Right atrium auricular region (tissue), 2 donors: ENCODE results near the gene RTN4RL1. TPM values are rescaled to one million over a fixed set of nuclear protein-coding genes. Genes with fewer than 3 reads are reported as not detected.

ENCODE experiments used
- DNase-seq: peaks from one replicate; pipeline ENCODE4 v3.0.0-alpha.2; 2019; ENCODE audit warnings: low spot score
- H3K27ac ChIP-seq, 2 donors: fragments of 200-600 bp; sonication (generic); 1 replicate in 1 of 2; 2 replicates in 1 of 2; pipeline ENCODE4 v1.5.1; 2016 to 2019
- H3K27me3 ChIP-seq, 2 donors: fragments of 200-600 bp; sonication (generic); one replicate each; pipeline versions ENCODE4 v1.5.1 to v1.6.0; 2017 to 2019
- H3K36me3 ChIP-seq: fragments of 200-600 bp; sonication (generic); one replicate; pipeline ENCODE4 v1.5.1; 2016
- H3K4me1 ChIP-seq, 2 donors: fragments of 200-600 bp; sonication (generic); one replicate each; pipeline versions ENCODE4 v1.5.1 to v1.6.0; 2017 to 2019
- H3K4me3 ChIP-seq, 2 donors: fragments of 200-600 bp; sonication (generic); 1 replicate in 1 of 2; 2 replicates in 1 of 2; pipeline ENCODE4 v1.5.1; 2017 to 2019; ENCODE audit warnings: mild to moderate bottlenecking in 1 of 2, moderate library complexity in 1 of 2
- H3K9me3 ChIP-seq, 2 donors: fragments of 200-600 bp; sonication (generic); one replicate each; pipeline ENCODE4 v1.5.1; 2019
- CTCF ChIP-seq, 2 donors: fragments of 200-600 bp; sonication (generic); IDR thresholded peaks; one replicate each; pipeline ENCODE4 v1.5.1; 2019; ENCODE audit warnings: antibody characterized with exemption in 2 of 2
- total RNA-seq, 2 donors: library from RNA; depleted of rRNA; stranded (reverse); fragments of >200 nt; gene quantifications; one replicate each; pipeline ENCODE4 v1.1.0, GENCODE V29; 2016

The RTN4RL1 gene
- total RNA-seq, 2 donors from 2014 or later: 1.8 to 5.0 TPM

DNA sequence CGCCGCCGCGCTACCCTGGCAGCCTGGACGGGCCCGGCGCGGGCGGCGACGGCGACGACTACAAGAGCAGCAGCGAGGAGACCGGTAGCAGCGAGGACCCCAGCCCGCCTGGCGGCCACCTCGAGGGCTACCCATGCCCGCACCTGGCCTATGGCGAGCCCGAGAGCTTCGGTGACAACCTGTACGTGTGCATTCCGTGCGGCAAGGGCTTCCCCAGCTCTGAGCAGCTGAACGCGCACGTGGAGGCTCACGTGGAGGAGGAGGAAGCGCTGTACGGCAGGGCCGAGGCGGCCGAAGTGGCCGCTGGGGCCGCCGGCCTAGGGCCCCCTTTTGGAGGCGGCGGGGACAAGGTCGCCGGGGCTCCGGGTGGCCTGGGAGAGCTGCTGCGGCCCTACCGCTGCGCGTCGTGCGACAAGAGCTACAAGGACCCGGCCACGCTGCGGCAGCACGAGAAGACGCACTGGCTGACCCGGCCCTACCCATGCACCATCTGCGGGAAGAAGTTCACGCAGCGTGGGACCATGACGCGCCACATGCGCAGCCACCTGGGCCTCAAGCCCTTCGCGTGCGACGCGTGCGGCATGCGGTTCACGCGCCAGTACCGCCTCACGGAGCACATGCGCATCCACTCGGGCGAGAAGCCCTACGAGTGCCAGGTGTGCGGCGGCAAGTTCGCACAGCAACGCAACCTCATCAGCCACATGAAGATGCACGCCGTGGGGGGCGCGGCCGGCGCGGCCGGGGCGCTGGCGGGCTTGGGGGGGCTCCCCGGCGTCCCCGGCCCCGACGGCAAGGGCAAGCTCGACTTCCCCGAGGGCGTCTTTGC, 32.8 kb upstream of the RTN4RL1 start:
- peak overlapping the region; percentile 6 to 67 for H3K4me3 ChIP-seq
- TF ChIP-seq CTCF (IDR thresholded peaks at IDR 0.05): no peak
- peak overlapping the region; percentile 75 to 85 for H3K27ac ChIP-seq
- peaks cover 15% of the 10 kb centered on the region for H3K36me3 ChIP-seq
- no peak for DNase-seq
- H3K4me1 ChIP-seq: peaks cover 0 to 91% of the 10 kb centered on the region in 2 donors
- peaks cover 0 to 12% of the 10 kb centered on the region in 2 donors for H3K27me3 ChIP-seq
- H3K9me3 ChIP-seq: no peaks in the 10 kb centered on the region

- Histone ChIP-seq H3K9me3 (no peaks in the 10 kb centered on the region), H3K4me1 (peaks cover 0 to 84% of the 10 kb centered on the region in 2 donors), H3K4me3 (peak overlapping the region; percentile 11 to 67), H3K36me3 (peaks cover 15% of the 10 kb centered on the region), H3K27ac (peak overlapping the region; percentile 75 to 85), H3K27me3 (peaks cover 0 to 12% of the 10 kb centered on the region in 2 donors)
- no peak for DNase-seq
- TF ChIP-seq CTCF (IDR thresholded peaks at IDR 0.05): no peak
Measured at GRCh38 chr17:2057175-2057759, 32.1 kb upstream of the RTN4RL1 start.

- Histone ChIP-seq H3K27me3 (peaks cover 0 to 12% of the 10 kb centered on the region in 2 donors), H3K9me3 (no peaks in the 10 kb centered on the region), H3K27ac (peak overlapping the region; percentile 85), H3K36me3 (peaks cover 13% of the 10 kb centered on the region), H3K4me3 (peak overlapping the region; percentile 49 to 67), H3K4me1 (peaks cover 0 to 80% of the 10 kb centered on the region in 2 donors)
- no peak for DNase-seq
- no peak for TF ChIP-seq CTCF (IDR thresholded peaks at IDR 0.05)
Measured at GRCh38 chr17:2056206-2057174, 31.4 kb upstream of the RTN4RL1 start.

GRCh38 chr17:2055292-2056205, 30.4 kb upstream of the RTN4RL1 start:
- Histone ChIP-seq H3K4me1 (peaks cover 0 to 80% of the 10 kb centered on the region in 2 donors), H3K9me3 (no peaks in the 10 kb centered on the region), H3K4me3 (peak overlapping the region; percentile 49 to 67), H3K27ac (peak overlapping the region; percentile 85), H3K36me3 (peaks cover 7% of the 10 kb centered on the region), H3K27me3 (peaks cover 0 to 12% of the 10 kb centered on the region in 2 donors)
- DNase-seq: no peak
- TF ChIP-seq CTCF (IDR thresholded peaks at IDR 0.05): no peak
